Endothelial cell of umbilical vein (primary cell): Measurements from ENCODE around the gene VTA1. TPM values are rescaled to one million over a fixed set of nuclear protein-coding genes. Genes with fewer than 3 reads are reported as not detected.

ENCODE experiments used
- BruUV-seq: library from RNA; stranded (reverse); fragments of 400-500 nt; replicated peaks from 2 replicates; lab custom pipeline; 2021; lab: Mats Ljungman, UMichigan
- CTCF ChIA-PET: fragments of 300-600, 350-600 bp; sonication (Branson Sonifier 250); formaldehyde crosslinking; loops from one replicate; lab custom pipeline; 2021; ENCODE audit warnings: antibody characterized with exemption, inconsistent platforms; lab: Charles Lee
- POLR2A ChIA-PET: fragments of 300-600, 350-600 bp; sonication (Branson Sonifier 250); formaldehyde crosslinking; loops from one replicate; lab custom pipeline; 2021; ENCODE audit warnings: antibody characterized with exemption, inconsistent platforms; lab: Charles Lee
- DNase-seq: peaks from one replicate; pipeline ENCODE4 v3.0.0-alpha.2; 2011; ENCODE audit warnings: low read depth, low spot score
- FAIRE-seq: peaks from 2 replicates; lab custom pipeline; 2011; peaks lifted over from hg19 to GRCh38; lab: Jason Lieb, UNC
- H2AFZ ChIP-seq: 2 replicates; pipeline ENCODE4 v1.6.0; 2012; ENCODE audit warnings: low read depth, low read length, control low read depth, inconsistent platforms
- H3K27ac ChIP-seq: 2 replicates; pipeline ENCODE4 v1.5.1; 2011; ENCODE audit warnings: low read depth, mild to moderate bottlenecking, control low read depth, low read length, moderate library complexity; ENCODE audit not compliant: insufficient read depth
- H3K27me3 ChIP-seq, 2 experiments: 2 replicates each; pipeline versions ENCODE4 v1.6.0 to v1.6.1; 2011; ENCODE audit warnings: low read length in 2 of 2, mixed read lengths in 1 of 2; ENCODE audit not compliant: control insufficient read depth in 2 of 2, insufficient read depth in 2 of 2
- H3K36me3 ChIP-seq, 2 experiments: 2 replicates in 1 of 2; 3 replicates in 1 of 2; pipeline ENCODE4 v1.5.1; 2011; ENCODE audit warnings: low read length in 2 of 2, mild to moderate bottlenecking in 1 of 2, moderate library complexity in 1 of 2; ENCODE audit not compliant: control insufficient read depth in 2 of 2, insufficient read depth in 2 of 2; ENCODE audit errors: extremely low read depth in 1 of 2
- H3K4me1 ChIP-seq: 3 replicates; pipeline ENCODE4 v1.5.1; 2011; ENCODE audit warnings: mild to moderate bottlenecking, low read length; ENCODE audit not compliant: control insufficient read depth, insufficient read depth; ENCODE audit errors: extremely low read depth
- H3K4me2 ChIP-seq: 2 replicates; pipeline ENCODE4 v1.6.1; 2011; ENCODE audit warnings: low read length, control low read depth, mixed read lengths; ENCODE audit not compliant: insufficient read depth
- H3K4me3 ChIP-seq, 3 experiments: fragments of 200-600 bp in 1 of 3; sonication (generic), shearing (Covaris generic) in 1 of 3; replicated peaks in 1 of 3; 2 replicates each; pipeline ENCODE4 v1.5.1; 2011 to 2016; ENCODE audit warnings: control low read depth in 3 of 3, low read length in 3 of 3, mild to moderate bottlenecking in 2 of 3, inconsistent platforms in 1 of 3, low read depth in 1 of 3, moderate library complexity in 1 of 3; ENCODE audit not compliant: insufficient read depth in 1 of 3
- H3K79me2 ChIP-seq: 2 replicates; pipeline ENCODE4 v1.6.0; 2012; ENCODE audit warnings: low read length, inconsistent platforms; ENCODE audit not compliant: control insufficient read depth, insufficient read depth
- H3K9ac ChIP-seq: replicated peaks from 2 replicates; pipeline ENCODE3; 2011; ENCODE audit warnings: low read length, control low read depth; ENCODE audit not compliant: insufficient read depth; ENCODE audit errors: extremely low read depth
- H3K9me1 ChIP-seq: replicated peaks from 3 replicates; pipeline ENCODE4 v1.6.0; 2011; ENCODE audit warnings: mild to moderate bottlenecking, low read length; ENCODE audit not compliant: control insufficient read depth, insufficient read depth; ENCODE audit errors: extremely low read depth
- H3K9me3 ChIP-seq: replicated peaks from 2 replicates; pipeline ENCODE4 v1.5.1; 2012; ENCODE audit warnings: low read length, inconsistent platforms; ENCODE audit not compliant: control insufficient read depth, insufficient read depth
- H4K20me1 ChIP-seq: replicated peaks from 2 replicates; pipeline ENCODE3; 2011; ENCODE audit warnings: mild to moderate bottlenecking, low read length; ENCODE audit not compliant: control insufficient read depth, insufficient read depth; ENCODE audit errors: extremely low read depth
- EZH2 ChIP-seq: IDR thresholded peaks from 2 replicates; pipeline ENCODE4 v1.6.1; 2012; ENCODE audit warnings: borderline replicate concordance, low read depth, mild to moderate bottlenecking, moderate library complexity, low read length, inconsistent platforms; ENCODE audit not compliant: severe bottlenecking
- FOS ChIP-seq: IDR thresholded peaks from 2 replicates; pipeline ENCODE4 v1.6.1; 2011; ENCODE audit warnings: mild to moderate bottlenecking, low read length, moderate library complexity, borderline replicate concordance; ENCODE audit not compliant: insufficient read depth
- GATA2 ChIP-seq: IDR thresholded peaks from 2 replicates; pipeline ENCODE4 v1.7.0; 2011; ENCODE audit warnings: low read depth, mild to moderate bottlenecking, moderate library complexity, mixed read lengths, low read length; ENCODE audit not compliant: insufficient read length, insufficient read depth
- JUN ChIP-seq: IDR thresholded peaks from 2 replicates; pipeline ENCODE4 v1.6.1; 2011; ENCODE audit warnings: borderline replicate concordance, low read depth; ENCODE audit not compliant: insufficient read length, insufficient read depth
- MYC ChIP-seq: IDR thresholded peaks from one replicate; pipeline ENCODE4 v1.6.1; 2011; ENCODE audit warnings: mild to moderate bottlenecking, low read depth, low read length
- POLR2A ChIP-seq: IDR thresholded peaks from 2 replicates; pipeline ENCODE4 v1.6.1; 2012; ENCODE audit warnings: low read depth, mild to moderate bottlenecking, control low read depth, low read length
- POLR2AphosphoS5 ChIP-seq: IDR thresholded peaks from 2 replicates; pipeline ENCODE4 v1.6.1; 2012; ENCODE audit warnings: low read depth, mild to moderate bottlenecking, control low read depth, low read length, moderate library complexity; ENCODE audit not compliant: insufficient read depth
- dilution Hi-C: fragments of 300-500 bp; cut with MboI; formaldehyde crosslinking; loops from one replicate; pipeline ENCODE4 v1.15.0; 2019; ENCODE audit warnings: low sequenced_read_pairs; ENCODE audit not compliant: extremely low pct_ligation_motif_present
- intact Hi-C: fragments of 100-400 bp; cut with micrococcal nuclease; formaldehyde crosslinking; loops from one replicate; pipeline ENCODE4 v1.10.0; 2022
- polyA plus RNA-seq, 4 experiments: library from polyadenylated mRNA; depleted of rRNA in 3 of 4; stranded (reverse) in 3 of 4; unstranded in 1 of 4; fragments of >200 nt; gene quantifications; 2 replicates each; pipeline versions ENCODE4 v1.2.1 to v1.2.3, GENCODE V29; 2011 to 2012; ENCODE audit warnings: missing spikeins in 1 of 4
- total RNA-seq: library from RNA; stranded (reverse); gene quantifications from 2 replicates; pipeline ENCODE4 v1.2.3, GENCODE V29; 2021
- TF ChIP-seq, protein P1 (sequence below): IDR thresholded peaks from 2 replicates; pipeline ENCODE4 v1.6.1; 2011; ENCODE audit not compliant: insufficient read depth, insufficient read length
- TF ChIP-seq, protein P2 (sequence below), 2 donors: IDR thresholded peaks; 1 replicate in 1 of 2; 2 replicates in 1 of 2; pipeline ENCODE4 v1.5.1; 2011; ENCODE audit warnings: low read length in 2 of 2, mild to moderate bottlenecking in 2 of 2, moderate library complexity in 2 of 2, control low read depth in 1 of 2, inconsistent platforms in 1 of 2, low read depth in 1 of 2; ENCODE audit not compliant: insufficient read depth in 1 of 2; ENCODE audit errors: extremely low read depth in 1 of 2

The VTA1 gene
- total and polyA plus RNA-seq, 2 donors (not counting 3 experiments of a cell fraction or from before 2014, with no cell fraction given), result 39.0 to 40.9 TPM

DNA sequence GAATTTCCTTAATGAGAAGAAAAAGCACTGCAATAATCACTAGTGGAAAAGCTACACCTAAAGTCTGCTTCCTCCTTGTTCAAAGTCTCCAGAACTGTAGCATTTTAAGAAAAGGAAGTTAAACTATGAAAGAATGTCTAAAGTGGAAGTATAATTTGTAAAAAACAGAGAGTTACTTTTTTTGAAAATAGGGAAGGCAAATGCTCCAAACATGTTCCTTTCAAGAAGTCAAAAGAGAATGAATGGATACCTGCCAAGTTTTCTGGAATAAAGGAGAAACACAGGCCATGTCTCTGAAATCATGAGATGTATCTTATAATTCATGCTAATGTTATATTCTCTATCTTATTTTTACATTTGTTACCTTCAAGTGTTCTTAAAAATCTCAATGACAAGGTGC is 94.0 kb downstream of the VTA1 start:
- CTCF ChIA-PET, result no interaction called here
- FAIRE-seq, result no peak

More for the DNA sequence above, 94.0 kb downstream of the VTA1 start:
- Histone ChIP-seq H3K9me3 (no peaks in the 10 kb centered on the region), H3K4me1 (no peaks in the 10 kb centered on the region), H4K20me1 (no peaks in the 10 kb centered on the region), H3K9me1 (no peaks in the 10 kb centered on the region), H3K79me2 (no peaks in the 10 kb centered on the region), H3K36me3 (no peaks in the 10 kb centered on the region), H3K27ac (no peak overlapping the region), H3K4me2 (no peak overlapping the region), H3K9ac (no peak overlapping the region), H3K27me3 (no peaks in the 10 kb centered on the region), H3K4me3 (no peak overlapping the region), H2AFZ (no peak overlapping the region)
- intact Hi-C loops (no loop called here), dilution Hi-C loops (no loop called here)
- no TSS peak for BruUV-seq
- POLR2A ChIA-PET, result no interaction called here
- TF ChIP-seq EZH2 (no peak), GATA2 (no peak), FOS (no peak), MYC (no peak), POLR2A (no peak), POLR2AphosphoS5 (no peak), JUN (no peak)
- TF ChIP-seq, protein P1, sequence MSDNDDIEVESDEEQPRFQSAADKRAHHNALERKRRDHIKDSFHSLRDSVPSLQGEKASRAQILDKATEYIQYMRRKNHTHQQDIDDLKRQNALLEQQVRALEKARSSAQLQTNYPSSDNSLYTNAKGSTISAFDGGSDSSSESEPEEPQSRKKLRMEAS, result no peak
- TF ChIP-seq, protein P2, sequence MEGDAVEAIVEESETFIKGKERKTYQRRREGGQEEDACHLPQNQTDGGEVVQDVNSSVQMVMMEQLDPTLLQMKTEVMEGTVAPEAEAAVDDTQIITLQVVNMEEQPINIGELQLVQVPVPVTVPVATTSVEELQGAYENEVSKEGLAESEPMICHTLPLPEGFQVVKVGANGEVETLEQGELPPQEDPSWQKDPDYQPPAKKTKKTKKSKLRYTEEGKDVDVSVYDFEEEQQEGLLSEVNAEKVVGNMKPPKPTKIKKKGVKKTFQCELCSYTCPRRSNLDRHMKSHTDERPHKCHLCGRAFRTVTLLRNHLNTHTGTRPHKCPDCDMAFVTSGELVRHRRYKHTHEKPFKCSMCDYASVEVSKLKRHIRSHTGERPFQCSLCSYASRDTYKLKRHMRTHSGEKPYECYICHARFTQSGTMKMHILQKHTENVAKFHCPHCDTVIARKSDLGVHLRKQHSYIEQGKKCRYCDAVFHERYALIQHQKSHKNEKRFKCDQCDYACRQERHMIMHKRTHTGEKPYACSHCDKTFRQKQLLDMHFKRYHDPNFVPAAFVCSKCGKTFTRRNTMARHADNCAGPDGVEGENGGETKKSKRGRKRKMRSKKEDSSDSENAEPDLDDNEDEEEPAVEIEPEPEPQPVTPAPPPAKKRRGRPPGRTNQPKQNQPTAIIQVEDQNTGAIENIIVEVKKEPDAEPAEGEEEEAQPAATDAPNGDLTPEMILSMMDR (IDR thresholded peaks at IDR 0.05; ENCODE audit: extremely low read depth in 1 of 2, insufficient read depth in 1 of 2, low read depth in 1 of 2, low read length in 2 of 2), result no peak
- DNase-seq, result no peak
